CD4-positive, alpha-beta T cell treated with Interleukin-4 for 1 hour (primary cell): ENCODE results near the gene MACROD2.
"Not testable (repeated sequence)": the region's sequence is repeated elsewhere in the genome, so short reads cannot be mapped to it uniquely, and the experiment has no call there.

Experiments
- DNase-seq, 2 donors: peaks; one replicate each; pipeline ENCODE4 v3.0.0-alpha.2; 2020 to 2022

MACROD2 gene

DNA sequence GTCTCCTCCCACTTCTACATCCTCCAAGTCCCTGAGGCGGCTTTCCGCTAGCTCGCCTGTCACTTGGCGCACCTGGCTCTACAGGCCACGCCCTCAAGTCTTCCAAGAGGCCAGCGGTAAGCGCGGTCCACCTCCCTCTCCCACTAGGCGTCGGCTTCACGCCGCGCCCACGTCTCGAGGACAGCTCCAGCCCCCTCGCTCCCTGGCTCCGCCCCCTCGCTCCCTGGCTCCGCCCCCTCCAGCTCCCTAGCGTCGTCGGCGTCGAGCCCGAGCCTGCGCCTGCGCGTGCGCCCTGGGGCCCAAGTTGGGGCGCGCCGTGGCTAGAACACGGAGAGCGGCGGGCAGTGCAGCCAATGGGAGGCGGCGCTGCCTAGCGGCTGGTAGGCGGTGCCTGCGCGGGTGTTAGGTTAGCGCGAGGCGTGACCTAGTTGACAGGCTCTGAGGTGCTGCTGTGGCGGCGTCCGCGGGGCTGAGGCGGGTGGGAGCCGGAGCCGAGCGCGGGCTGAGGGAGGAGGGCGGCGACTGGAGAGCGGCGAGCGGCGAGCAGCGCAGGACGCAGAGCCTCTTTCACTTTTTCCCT is at the start of gene MACROD2:
MACROD2 (plus strand) TSS at position 431 of the 580 bp plus-strand sequence.
- DNase-seq, result peak; percentile 37 to 56

DNA sequence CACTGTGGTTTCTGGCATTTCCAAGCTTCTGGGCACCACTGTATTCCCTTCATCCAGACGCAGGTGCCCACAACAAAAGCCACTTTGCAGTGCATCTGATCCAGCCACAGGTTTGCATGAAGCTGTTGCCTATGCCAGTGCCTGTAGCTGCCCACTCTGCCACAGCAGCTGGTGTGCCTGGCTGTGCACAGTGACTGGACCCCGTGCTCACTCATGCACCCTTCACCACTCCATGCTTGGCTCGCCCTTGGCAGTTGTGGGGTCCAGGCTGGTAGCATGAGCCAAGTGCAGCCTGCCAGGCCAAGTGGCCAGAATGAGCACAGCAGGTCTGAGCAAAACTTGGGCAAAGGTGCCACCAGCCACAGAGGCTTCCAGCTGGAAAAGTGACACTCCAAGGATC is 47.6 kb upstream of the MACROD2 start:
- no peak for DNase-seq

DNA sequence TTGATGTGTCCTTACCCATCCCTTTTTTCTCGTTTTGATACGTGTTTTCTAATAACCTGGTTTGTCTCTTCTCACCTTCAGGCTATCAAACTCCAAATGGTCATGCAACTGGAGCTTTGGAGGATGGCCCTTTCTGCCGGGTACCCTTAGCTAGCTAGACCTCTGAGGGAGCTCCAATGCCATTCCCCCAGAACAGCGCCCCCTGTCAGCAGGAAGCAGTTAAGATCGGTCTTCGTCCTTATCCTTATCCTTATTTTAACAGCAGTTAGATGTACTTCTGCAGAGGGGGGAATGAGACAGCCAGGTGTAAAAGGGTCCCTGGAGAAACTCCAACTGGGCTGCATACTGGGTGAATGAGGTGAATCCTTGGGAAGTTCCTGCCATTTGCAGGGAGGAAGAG is 42.1 kb upstream of the MACROD2 start:
- no peak for DNase-seq

DNA sequence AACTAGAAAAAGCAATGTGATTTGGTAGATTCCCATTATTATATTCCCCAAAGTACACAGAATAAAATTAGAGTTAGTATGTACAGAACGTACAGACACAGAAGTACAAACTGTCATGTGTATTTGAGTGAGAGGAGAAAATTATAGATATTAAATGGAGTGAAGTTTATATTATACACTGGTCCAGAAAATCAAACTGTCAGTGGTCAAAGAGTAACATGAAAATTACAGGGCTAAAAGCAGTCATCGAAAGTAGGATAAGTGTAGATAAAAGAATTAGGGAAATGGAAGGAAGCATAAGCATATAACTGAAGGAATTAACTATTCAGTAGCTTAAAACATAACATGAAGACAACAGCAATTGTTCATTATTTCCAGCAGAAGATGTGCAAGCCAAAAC is 35.2 kb upstream of the MACROD2 start:
- DNase-seq, result no peak

DNA sequence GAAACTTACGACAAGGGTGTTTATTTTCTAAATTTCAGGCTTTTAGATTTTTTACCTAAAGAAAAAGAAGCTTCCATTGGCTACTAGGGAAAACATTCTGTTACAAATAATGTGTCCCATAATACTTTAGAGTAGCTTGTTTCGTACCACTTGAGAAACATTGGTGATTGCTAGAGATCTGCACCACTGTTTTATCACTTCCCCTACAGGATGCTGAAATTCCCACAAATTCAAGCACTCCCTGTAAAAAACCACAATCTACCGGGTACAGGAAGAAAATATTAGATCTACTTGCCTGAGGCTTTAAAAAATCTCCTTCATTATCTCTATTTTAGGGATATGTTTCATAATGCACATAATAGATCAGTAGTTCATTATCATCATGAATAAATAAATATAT is 34.8 kb upstream of the MACROD2 start:
- no peak for DNase-seq

DNA sequence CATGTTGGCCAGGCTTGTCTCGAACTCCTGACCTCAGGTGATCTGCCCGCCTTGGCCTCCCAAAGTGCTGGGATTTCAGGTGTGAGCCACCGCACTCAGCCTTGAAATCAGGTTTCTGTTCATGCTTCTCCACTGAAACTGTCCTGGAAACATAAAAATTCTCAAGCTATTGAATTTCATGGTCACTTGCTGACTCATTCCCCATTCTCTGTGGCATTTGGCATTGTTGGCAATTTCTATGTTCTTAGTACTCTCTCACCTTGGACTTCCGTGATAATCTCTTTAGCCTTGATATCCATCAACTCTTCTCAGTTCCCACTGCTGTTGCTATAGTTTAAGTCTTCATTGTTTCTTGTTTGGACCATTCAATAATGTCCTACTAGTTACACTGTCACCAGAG is 11.1 kb upstream of the MACROD2 start:
- DNase-seq, result no peak

DNA sequence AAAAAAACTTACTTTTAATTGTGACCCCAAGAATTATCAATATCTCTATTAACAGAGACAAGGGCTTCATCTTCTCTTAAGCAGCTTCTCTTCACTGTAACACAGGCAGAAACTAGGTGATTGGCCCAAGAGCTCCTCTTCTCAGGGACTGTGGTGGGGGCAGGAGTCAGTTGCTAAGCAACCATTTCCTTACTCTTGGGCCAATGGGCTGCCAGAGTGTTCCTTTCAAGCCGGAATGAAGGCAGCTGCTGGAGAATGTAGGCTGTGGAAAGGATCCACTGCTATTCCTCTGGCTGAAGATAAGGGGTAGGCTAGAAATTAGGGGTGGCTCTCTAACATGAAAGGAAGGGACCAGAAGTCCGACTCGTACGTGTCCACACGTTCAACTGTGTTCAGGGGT is 4.9 kb upstream of the MACROD2 start, which contains the start of gene SEL1L2:
SEL1L2 (minus strand) TSS at position 150 of the 400 bp plus-strand sequence; CDS start at position 70, 80 bp downstream.
- DNase-seq, result no peak

DNA sequence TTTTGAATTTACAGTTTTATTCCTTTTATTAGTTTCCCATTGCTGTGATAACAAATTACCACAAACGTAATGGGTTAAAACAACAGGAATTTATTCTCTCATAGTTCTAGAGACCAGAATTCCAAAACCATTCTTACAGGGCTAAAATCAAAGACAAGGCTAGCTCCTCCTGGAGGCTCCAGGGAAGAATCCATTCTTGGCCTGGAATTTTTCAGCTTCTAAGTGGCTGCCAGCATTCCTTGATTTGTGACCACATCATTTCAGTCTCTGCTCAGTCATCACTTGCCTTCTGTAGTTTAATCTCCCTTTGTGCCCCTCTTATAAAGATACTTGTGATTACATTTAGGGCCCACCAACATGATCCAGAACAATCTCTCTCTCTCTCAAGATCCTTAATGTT is 4.0 kb upstream of the MACROD2 start:
- no peak for DNase-seq

DNA sequence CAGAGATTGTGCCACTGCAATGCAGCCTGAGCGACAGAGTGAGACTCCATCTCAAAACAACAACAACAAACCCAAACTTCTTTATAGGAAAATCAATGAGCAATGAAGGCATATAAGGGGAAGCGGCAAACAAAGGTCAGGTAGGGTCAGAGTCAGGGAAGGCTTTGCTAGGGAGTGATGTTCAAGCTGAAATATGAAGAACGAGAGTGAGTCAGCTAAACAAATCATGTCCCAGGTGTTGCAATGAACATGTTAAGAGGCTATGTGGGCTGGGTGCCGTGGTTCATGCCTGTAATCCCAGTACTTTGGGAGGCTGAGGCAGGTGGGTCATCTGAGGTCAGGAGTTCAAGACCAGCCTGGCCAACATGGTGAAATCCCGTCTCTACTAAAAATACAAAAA is 3.4 kb upstream of the MACROD2 start:
- not testable (repeated sequence) for DNase-seq

DNA sequence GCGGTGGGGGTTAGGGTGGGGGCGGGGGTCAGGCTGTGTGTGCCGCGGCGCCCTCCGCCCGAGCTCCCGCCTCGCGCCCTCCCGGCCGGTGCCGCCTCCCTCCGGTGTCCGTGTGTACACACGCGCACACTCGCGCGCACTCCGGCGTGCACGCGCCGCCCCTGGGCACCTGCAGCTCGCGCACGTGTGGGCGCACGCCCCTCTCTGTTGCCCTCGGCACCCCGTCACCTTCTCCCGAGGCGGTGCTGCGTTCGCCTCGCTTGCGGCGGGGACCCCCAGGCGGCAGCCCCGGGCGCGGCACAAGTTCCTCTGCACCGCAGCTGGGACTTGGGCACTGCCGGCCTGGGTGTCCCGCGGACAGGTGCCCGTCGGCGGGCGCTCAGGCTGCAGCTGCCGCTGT is 525 bp downstream of the MACROD2 start:
- DNase-seq, result no peak

DNA sequence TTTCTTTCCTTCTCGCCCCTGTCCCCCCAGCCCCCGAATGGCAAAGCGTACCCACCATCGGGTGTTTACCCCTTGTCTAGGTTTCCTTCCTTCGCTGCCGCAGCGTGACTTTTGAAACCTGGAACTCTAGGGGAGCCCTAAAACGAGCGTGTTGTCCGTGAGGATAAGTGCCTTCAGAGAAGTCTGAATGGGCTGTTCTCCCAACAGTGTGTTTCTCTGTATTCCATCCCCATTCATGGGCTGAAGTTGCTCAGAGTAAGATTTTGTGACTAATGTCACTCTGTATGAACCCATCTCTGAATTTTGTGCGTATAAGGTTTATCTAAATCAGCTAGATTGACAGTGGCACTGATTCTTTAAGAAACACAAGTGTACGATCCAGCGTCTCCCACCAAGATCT is 949 bp downstream of the MACROD2 start:
- DNase-seq, result no peak

DNA sequence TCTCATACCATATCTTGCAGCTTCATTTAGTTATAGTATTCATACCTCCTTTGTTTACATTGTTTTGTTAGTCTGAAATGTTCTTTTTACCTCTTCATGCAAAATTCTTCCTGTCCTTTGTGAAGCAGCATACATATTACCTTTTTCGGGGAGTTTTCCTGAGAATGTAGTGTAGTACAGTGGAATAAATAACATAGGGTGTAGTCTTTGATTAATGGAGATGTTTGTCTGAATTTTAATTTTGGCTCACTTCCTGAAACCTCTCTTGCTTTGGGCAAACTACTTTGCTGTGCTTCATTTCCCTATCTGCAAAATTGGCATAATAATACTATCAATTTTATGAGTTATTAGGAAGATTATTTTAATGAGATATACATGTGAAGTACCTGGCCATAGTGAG is 5.6 kb downstream of the MACROD2 start:
- no peak for DNase-seq

DNA sequence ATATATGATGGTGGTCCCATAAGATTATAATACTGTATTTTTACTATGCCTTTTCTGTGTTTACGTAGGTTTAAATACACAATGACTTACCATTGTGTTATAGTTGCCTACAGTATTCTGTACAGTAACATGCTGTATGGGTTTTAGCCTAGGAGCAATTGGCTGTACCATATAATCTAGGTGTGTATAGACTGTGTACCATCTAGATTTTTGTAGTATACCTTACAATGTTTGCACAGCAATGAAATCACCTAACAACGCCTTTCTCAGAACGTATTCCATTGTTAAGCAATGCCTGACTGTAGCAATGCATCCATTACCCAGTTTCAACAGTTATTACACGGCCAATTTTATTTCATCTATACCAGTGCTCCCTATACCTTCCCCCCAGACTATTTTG is 10.7 kb downstream of the MACROD2 start:
- DNase-seq, result no peak

DNA sequence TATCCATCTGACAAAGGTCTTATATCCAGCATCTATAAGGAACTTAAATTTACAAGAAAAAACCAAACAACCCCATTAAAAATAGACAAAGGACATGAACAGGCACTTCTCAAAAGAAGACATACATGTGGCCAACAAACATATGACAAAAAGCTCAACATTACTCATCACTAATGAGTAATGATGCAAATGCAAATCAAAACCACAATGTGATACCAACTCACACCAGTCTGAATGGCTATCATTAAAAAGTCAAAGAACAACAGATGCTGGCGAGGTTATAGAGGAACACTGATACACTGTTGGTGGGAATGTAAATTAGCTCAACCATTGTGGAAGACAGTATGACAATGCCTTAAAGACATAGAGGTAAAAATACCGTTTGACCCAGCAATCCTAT is 13.9 kb downstream of the MACROD2 start:
- no peak for DNase-seq

DNA sequence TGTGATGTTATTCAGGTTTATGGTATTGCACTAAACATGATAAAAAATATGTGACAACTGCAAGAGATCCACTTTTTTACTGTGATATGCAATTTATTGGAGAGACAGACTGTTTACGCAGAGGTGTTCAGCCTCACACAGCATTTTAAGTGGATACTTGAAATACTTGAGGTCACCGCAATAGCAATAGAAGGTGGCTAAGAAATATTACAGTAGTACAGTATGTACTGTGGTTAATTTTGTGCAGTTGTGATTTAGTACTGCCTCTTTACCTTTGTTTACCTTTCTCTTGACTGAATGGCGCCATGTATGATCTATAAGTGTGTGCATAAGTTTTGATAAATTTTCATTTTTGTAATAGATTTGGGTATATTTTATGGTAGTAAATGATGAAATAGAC is 17.4 kb downstream of the MACROD2 start:
- DNase-seq, result no peak

DNA sequence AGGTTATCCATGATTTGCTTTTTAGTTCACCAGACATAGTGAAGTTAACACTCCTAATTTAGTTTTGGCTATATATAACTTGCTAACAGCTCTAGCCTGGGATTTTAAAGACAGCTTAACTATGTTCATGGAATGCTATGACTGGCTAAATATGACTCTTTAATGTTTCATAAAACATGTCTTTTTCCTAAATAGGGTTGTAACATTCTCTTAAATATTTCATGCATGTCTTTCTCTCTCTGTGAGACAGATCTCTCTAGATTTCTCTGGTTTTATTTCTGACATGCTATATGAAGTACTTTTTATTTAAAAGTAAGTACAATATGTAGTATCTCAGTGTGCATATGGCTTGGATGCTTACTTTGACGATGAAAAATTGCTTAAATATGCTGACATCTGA is 35.7 kb downstream of the MACROD2 start:
- DNase-seq, result no peak

DNA sequence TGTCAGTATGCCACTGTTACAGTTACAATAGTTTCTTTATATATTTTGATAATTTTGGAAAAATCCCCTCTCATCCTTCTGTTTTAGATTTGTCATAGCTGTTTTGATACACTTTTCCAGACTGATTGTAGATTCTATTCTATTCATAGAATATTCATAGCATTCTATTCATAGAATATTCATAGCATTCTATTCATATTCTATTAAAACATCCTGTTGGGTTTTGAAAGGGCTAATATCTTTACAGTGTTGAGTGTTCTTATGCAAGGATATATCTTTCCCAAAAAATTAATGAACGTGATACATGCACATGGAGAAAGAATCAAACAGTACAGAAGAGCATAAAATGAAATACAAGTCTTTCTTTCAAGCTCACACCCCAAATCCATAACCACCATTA is 38.0 kb downstream of the MACROD2 start:
- DNase-seq, result no peak

DNA sequence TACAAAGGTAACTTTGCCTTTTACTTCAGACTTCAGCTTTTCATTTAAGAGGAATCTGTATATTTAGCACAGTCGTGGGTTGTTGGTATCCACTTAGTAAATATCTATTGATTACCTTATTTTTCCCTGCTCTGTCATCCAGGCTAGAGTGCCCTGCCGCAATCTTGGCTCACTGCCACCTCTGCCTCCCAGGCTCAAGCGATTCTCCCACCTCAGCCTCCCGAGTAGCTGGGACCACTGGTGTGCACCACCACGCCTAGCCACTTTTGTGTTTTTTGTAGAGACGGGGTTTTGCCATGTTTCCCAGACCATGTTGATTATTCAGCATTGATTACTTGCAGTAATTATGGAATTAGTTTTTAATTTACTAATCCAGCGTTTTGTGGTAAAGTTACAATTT is 41.3 kb downstream of the MACROD2 start:
- DNase-seq, result no peak

DNA sequence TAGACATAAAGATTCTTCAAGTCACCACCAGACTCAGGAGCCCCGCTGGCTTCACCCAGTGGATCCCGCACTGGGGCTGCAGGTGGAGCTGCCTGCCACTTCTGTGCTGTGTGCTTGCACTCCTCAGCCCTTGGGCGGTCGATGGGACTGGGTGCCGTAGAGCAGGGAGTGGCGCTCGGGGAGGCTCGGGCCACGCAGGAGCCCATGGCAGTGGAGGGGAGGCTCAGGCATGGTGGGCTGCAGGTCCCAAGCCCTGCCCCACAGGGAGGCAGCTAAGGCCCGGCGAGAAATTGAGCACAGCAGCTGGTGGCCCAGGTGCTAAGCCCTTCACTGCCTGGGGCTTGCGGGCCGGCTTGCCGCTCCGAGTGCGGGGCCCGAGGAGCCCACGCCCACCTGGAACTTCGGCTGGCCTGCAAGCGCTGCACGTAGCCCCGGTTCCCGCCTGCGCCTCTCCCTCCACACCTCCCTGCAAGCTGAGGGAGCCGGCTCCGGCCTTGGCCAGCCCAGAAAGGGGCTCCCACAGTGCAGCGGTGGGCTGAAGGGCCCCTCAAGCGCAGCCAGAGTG is 49.5 kb downstream of the MACROD2 start:
- not testable (repeated sequence) for DNase-seq

DNA sequence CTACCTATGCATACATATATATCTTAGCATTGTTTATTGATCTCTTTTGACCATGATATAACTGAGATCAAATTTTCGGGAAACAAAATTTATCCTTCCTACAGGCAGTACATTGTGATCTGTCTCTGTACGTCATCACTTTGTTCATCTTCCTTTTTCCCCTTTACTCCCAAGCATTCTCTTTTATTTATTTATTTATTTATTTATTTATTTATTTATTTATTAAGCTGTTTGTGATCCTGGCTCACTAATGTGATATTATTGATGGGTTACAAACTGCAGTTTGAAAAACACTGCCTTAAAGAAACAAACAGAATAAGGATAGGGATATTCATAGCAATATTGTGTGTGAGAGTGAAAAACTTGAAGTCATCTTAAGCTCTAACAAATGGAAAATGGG is 51.2 kb downstream of the MACROD2 start:
- DNase-seq, result no peak

DNA sequence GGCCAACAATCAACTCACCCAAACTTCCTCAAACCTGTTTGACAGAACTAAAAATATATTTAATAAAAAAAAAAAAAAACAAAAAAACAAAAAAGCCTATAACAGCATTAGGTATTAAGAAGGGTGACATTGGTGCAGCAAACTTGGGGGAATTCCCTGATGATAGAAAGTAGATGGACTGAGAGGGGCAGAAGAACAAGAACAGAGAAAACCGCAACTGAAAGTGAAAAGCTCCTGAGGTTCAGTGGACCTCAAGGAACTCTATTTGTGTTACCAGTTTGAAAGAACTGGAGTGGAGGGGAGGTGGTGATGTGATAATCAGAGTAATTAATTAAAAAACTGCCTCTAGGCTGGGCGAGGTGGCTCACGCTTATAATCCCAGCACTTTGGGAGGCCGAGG is 53.8 kb downstream of the MACROD2 start:
- DNase-seq, result no peak

DNA sequence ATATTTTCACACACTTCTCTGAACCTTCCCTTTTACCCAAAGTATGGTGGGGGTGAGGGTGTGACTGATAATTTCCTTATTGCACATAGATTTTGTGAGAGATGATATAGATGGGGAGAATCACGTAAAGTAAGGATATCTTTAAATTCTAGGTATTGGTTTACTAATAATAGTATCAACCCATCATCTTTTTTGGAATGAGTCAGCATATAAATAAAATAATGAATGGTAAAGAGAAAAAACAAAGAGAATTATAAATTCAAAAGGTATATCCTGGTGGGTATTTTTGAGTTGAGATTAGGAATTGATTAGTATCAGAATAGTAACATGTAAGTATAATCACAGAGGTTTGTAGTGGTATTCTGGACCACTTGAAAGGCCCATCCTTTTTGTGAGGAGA is 56.1 kb downstream of the MACROD2 start:
- no peak for DNase-seq

DNA sequence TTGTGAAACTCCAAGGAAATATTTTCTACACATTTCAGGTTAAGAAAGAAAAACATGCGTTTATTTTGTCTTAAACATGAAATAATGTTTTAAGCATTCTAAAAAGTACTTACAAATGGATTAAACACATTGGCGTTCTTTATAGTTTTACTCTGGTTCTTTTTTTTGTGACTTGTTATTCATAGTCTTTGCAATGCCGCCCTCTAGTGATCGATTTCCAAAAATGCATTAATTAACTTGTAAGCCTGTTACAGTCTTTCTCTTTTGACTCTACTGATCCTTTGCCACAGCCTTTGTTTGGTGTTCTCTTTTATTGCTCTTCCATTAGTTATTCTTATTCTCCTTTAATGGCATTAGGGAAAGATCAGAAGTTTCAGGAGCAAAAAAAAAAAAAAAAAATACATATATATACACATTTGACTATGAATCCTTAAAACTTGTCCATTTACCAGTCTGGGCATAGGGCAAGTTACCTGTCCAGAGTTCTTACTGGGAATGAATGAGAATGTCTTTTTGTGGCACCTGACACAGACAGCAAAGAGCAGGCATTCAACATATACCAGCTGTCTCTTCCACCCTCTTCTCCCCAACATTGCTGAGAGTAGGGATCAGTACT is 59.9 kb downstream of the MACROD2 start:
- DNase-seq, result peak in 1 of 2 donors; percentile 28

DNA sequence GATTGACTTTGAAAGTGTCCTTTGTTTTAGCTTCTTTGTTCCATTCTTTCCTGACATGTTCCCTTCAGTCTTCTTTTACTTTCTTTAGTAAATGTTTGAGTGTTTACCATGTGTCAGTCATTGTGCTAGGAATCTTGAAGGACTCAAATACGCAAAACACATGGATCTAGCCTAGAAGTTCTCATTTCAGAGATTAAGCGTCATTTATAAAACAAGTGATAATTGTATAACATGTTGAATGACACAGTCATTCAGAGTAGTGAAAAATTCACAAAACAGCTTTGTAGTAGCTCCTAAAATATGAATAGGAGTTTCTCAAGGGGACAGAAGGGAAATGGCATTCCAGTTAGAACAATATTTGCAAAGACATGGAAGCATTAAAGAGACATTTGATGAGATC is 66.9 kb downstream of the MACROD2 start:
- no peak for DNase-seq

DNA sequence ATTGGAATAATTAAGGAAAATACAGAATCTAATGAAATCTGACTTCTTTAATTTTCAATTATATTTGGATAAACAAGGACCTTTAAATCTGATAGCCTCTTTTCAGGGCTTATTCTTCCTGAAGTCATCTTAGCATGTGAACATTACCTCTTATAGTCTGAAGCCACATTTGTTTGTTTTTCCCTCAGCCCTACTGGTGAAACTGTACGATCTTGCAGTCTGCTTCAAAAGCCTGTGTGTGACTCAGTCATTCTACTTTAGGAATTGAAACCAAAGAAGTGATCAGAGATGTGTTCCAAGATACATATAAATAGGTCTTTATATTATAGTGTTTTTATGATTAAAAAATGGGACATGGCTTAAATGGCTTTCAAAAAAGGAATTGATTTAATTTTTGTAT is 67.5 kb downstream of the MACROD2 start:
- no peak for DNase-seq
